Parathyroid adenoma (tissue), 2 donors: ENCODE results near the gene TBC1D22A.

Experiments used
- H2AFZ ChIP-seq: fragments of 300-600 bp; sonication (generic); one replicate; pipeline ENCODE4 v1.7.0; 2017; ENCODE audit warnings: antibody characterized with exemption, mild to moderate bottlenecking
- H3K27ac ChIP-seq: fragments of 300-600 bp; sonication (generic); one replicate; pipeline ENCODE4 v1.7.0; 2017
- H3K27me3 ChIP-seq: fragments of 300-600 bp; sonication (generic); one replicate; pipeline ENCODE4 v1.7.0; 2017; ENCODE audit warnings: low read length; ENCODE audit not compliant: control insufficient read depth, insufficient read depth
- H3K36me3 ChIP-seq: fragments of 300-600 bp; sonication (generic); one replicate; pipeline ENCODE4 v1.7.0; 2017; ENCODE audit warnings: low read length; ENCODE audit not compliant: control insufficient read depth, insufficient read depth
- H3K4me1 ChIP-seq: fragments of 300-600 bp; sonication (generic); one replicate; pipeline ENCODE4 v1.7.0; 2017; ENCODE audit warnings: control low read depth
- H3K4me2 ChIP-seq: fragments of 300-600 bp; sonication (generic); one replicate; pipeline ENCODE4 v1.7.0; 2017; ENCODE audit warnings: low read length
- H3K4me3 ChIP-seq: fragments of 300-600 bp; sonication (generic); one replicate; pipeline ENCODE4 v1.7.0; 2017; ENCODE audit warnings: low read depth, low read length
- H3K79me2 ChIP-seq: fragments of 300-600 bp; sonication (generic); one replicate; pipeline ENCODE4 v1.7.0; 2017; ENCODE audit warnings: control low read depth
- H3K9ac ChIP-seq: fragments of 300-600 bp; sonication (generic); one replicate; pipeline ENCODE4 v1.7.0; 2017; ENCODE audit warnings: mild to moderate bottlenecking
- H3K9me3 ChIP-seq: fragments of 300-600 bp; sonication (generic); one replicate; pipeline ENCODE4 v1.7.0; 2017; ENCODE audit warnings: low read length; ENCODE audit not compliant: control insufficient read depth
- CTCF ChIP-seq: fragments of 300-600 bp; sonication (generic); IDR thresholded peaks from one replicate; pipeline ENCODE4 v1.7.0; 2017; ENCODE audit warnings: antibody characterized with exemption, mild to moderate bottlenecking
- donor health status: primary hyperparathyroidism.

TBC1D22A gene

GRCh38 chr22:46969491-46969890 is 207.0 kb downstream of the TBC1D22A start:
- no peak overlapping the region for H3K9ac ChIP-seq
- no peaks in the 10 kb centered on the region for H3K36me3 ChIP-seq
- no peaks in the 10 kb centered on the region for H3K27me3 ChIP-seq
- H3K4me3 ChIP-seq: no peak overlapping the region
- H3K27ac ChIP-seq: no peak overlapping the region
- no peaks in the 10 kb centered on the region for H3K4me1 ChIP-seq
- H2AFZ ChIP-seq: no peak overlapping the region
- no peak for TF ChIP-seq CTCF
- H3K9me3 ChIP-seq: no peaks in the 10 kb centered on the region
- H3K79me2 ChIP-seq: no peaks in the 10 kb centered on the region
- H3K4me2 ChIP-seq: no peak overlapping the region

- H3K27me3 ChIP-seq: no peaks in the 10 kb centered on the region
- no peak overlapping the region for H3K9ac ChIP-seq
- H3K4me2 ChIP-seq: no peak overlapping the region
- H2AFZ ChIP-seq: no peak overlapping the region
- H3K36me3 ChIP-seq: no peaks in the 10 kb centered on the region
- no peak overlapping the region for H3K27ac ChIP-seq
- no peaks in the 10 kb centered on the region for H3K79me2 ChIP-seq
- no peak overlapping the region for H3K4me3 ChIP-seq
- no peak for TF ChIP-seq CTCF
- no peaks in the 10 kb centered on the region for H3K9me3 ChIP-seq
- H3K4me1 ChIP-seq: no peaks in the 10 kb centered on the region
These were observed 207.5 kb downstream of the TBC1D22A start for GRCh38 chr22:46969961-46970360.

- H3K79me2 ChIP-seq: no peaks in the 10 kb centered on the region
- H3K9ac ChIP-seq: no peak overlapping the region
- no peaks in the 10 kb centered on the region for H3K27me3 ChIP-seq
- H3K9me3 ChIP-seq: no peaks in the 10 kb centered on the region
- no peak overlapping the region for H3K4me3 ChIP-seq
- H3K36me3 ChIP-seq: no peaks in the 10 kb centered on the region
- no peaks in the 10 kb centered on the region for H3K4me1 ChIP-seq
- H3K4me2 ChIP-seq: no peak overlapping the region
- H2AFZ ChIP-seq: no peak overlapping the region
- TF ChIP-seq CTCF: no peak
- peak overlapping the region; percentile 32 for H3K27ac ChIP-seq
These were observed 208.1 kb downstream of the TBC1D22A start for GRCh38 chr22:46970411-46971098.

GRCh38 chr22:46971099-46971763 is 208.8 kb downstream of the TBC1D22A start:
- Histone ChIP-seq H3K9ac (no peak overlapping the region), H3K36me3 (no peaks in the 10 kb centered on the region), H3K4me2 (no peak overlapping the region), H3K27ac (peak overlapping the region; percentile 32), H3K27me3 (no peaks in the 10 kb centered on the region), H2AFZ (no peak overlapping the region), H3K9me3 (no peaks in the 10 kb centered on the region), H3K4me3 (no peak overlapping the region), H3K4me1 (no peaks in the 10 kb centered on the region), H3K79me2 (no peaks in the 10 kb centered on the region)
- no peak for TF ChIP-seq CTCF

- no peak overlapping the region for H2AFZ ChIP-seq
- H3K27ac ChIP-seq: peak overlapping the region; percentile 24
- no peak overlapping the region for H3K9ac ChIP-seq
These were observed 209.3 kb downstream of the TBC1D22A start for GRCh38 chr22:46971764-46972125.

More at GRCh38 chr22:46971764-46972125, 209.3 kb downstream of the TBC1D22A start:
- no peaks in the 10 kb centered on the region for H3K4me1 ChIP-seq
- H3K4me2 ChIP-seq: no peak overlapping the region
- no peaks in the 10 kb centered on the region for H3K27me3 ChIP-seq
- no peak for TF ChIP-seq CTCF
- no peaks in the 10 kb centered on the region for H3K9me3 ChIP-seq
- H3K36me3 ChIP-seq: no peaks in the 10 kb centered on the region
- H3K79me2 ChIP-seq: no peaks in the 10 kb centered on the region
- H3K4me3 ChIP-seq: no peak overlapping the region
